Activated CD4-positive, alpha-beta T cell treated with anti-CD3 and anti-CD28 coated beads, Interleukin-2, amount 10 ng/mL, durations not matched to agents 24 days and 14 days (primary cell): ENCODE measurements around the gene TAL2. TPM values are rescaled to one million over a fixed set of nuclear protein-coding genes. Genes with fewer than 3 reads are reported as not detected.

Experiments used
- DNase-seq: peaks from one replicate; pipeline ENCODE4 v3.0.0; 2022
- H3K27ac Mint-ChIP-seq: one replicate; pipeline ENCODE4 v1.8.0; 2022; ENCODE audit warnings: mild to moderate bottlenecking, mixed read lengths
- H3K27me3 Mint-ChIP-seq: one replicate; pipeline ENCODE4 v1.8.0; 2022; ENCODE audit warnings: mixed read lengths
- H3K36me3 Mint-ChIP-seq: one replicate; pipeline ENCODE4 v1.8.0; 2022; ENCODE audit warnings: low read depth, mild to moderate bottlenecking, mixed read lengths
- H3K4me1 Mint-ChIP-seq: one replicate; pipeline ENCODE4 v1.8.0; 2021; ENCODE audit warnings: mixed read lengths
- H3K4me3 Mint-ChIP-seq: one replicate; pipeline ENCODE4 v1.8.0; 2022; ENCODE audit warnings: mild to moderate bottlenecking, moderate library complexity, mixed read lengths
- H3K9me3 Mint-ChIP-seq: one replicate; pipeline ENCODE4 v1.8.0; 2021; ENCODE audit warnings: mixed read lengths
- intact Hi-C: fragments of 100-400 bp; cut with micrococcal nuclease; formaldehyde crosslinking; loops from one replicate; pipeline ENCODE4 v1.15.1; 2023
- total RNA-seq: library from RNA; stranded (reverse); gene quantifications from 2 replicates; pipeline ENCODE4 v1.2.3, GENCODE V29; 2022

The TAL2 gene
- total RNA-seq, 1 donor from 2014 or later: not detected

DNA sequence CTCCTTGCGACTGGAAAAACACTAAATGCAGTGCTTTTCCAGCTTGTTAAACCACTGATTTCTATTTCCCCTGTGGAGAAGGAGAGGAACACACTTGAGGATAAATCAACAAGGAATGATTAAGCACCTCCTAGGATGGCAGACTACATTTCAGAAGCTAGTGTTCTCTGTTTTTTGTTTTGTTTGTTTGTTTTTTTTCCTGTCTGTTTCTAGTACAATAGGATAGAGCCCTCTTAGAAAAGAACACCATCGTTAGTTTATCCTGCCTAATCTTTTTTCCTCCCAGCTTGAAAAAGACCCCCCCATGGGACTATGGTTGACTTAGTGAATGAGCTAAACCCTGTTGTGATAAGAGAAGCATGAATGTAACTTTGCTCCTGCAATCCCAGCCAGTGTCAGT lies 3.9 kb upstream of the TAL2 start:
- no peak for DNase-seq
- Mint-ChIP-seq H3K4me3 (no peak overlapping the region), H3K36me3 (no peaks in the 10 kb centered on the region), H3K9me3 (no peaks in the 10 kb centered on the region), H3K4me1 (peaks cover 11% of the 10 kb centered on the region), H3K27me3 (peaks cover 34% of the 10 kb centered on the region), H3K27ac (no peak overlapping the region)
- intact Hi-C loops: no loop called here

DNA sequence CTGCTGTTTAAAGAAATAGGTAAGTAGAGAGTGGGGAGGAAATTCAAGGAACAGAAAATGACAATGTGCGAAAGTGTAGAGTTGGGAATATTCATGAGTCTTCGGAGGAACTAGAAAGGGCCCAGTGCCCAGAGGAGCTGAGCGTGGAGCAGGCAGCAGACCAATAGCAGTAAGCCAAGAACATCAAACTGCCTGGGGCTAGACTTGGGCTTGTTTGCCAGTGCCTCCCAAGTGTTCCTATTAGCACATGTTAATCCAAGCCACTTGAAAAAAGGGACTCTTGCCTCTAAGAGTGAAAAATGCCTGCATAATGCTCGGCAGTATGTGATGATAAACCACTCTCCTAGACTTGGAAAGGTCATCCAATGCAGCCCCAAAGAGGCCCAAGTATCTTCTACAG lies 1.2 kb upstream of the TAL2 start:
- Mint-ChIP-seq H3K36me3 (no peaks in the 10 kb centered on the region), H3K4me1 (peaks cover 7% of the 10 kb centered on the region), H3K4me3 (no peak overlapping the region), H3K27me3 (peaks cover 22% of the 10 kb centered on the region), H3K9me3 (no peaks in the 10 kb centered on the region), H3K27ac (no peak overlapping the region)
- intact Hi-C loops: no loop called here
- no peak for DNase-seq

DNA sequence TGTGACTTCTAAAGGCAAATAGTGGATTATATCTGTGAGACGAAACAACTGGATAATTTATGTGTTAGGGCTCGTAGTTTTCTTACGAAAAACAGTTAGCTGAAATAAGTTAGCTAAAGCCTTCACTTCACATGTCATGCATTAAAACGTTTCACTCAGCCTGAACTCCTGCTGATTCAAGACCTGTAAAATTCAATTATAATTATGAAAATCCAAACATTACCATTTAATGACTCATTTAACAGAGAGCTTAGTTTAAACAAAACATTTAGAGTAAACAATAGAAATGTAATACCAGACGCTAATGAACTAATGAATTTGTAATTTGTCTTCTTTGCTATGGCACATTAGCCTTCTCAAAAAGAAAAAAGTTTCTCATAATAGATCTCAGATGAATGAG lies 1.7 kb downstream of the TAL2 start:
- Mint-ChIP-seq H3K27ac (no peak overlapping the region), H3K36me3 (no peaks in the 10 kb centered on the region), H3K4me3 (no peak overlapping the region), H3K9me3 (no peaks in the 10 kb centered on the region), H3K4me1 (no peaks in the 10 kb centered on the region), H3K27me3 (peaks cover 11% of the 10 kb centered on the region)
- intact Hi-C loops: no loop called here
- DNase-seq: no peak

DNA sequence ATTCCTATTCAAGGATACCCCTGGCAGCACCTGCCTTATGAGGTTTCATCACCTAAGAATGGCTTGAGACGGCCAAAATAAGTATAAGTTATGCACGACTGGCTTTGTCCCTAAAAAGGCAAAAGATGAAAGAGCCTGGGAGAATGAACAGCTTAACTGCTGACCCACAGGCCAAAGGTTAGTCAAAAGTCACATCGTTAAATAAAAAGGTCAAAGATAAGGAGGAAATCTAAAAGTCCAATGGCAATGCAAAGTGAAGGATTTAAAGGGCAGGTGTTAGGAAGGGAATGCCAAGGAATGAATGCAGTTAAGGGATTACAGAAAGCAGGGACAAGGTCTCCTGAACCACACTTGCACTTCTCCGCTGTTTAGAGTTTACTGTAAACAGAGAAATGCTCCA lies 5.6 kb downstream of the TAL2 start:
- no peaks in the 10 kb centered on the region for H3K36me3 Mint-ChIP-seq
- no peak overlapping the region for H3K27ac Mint-ChIP-seq
- intact Hi-C loops: no loop called here

DNA sequence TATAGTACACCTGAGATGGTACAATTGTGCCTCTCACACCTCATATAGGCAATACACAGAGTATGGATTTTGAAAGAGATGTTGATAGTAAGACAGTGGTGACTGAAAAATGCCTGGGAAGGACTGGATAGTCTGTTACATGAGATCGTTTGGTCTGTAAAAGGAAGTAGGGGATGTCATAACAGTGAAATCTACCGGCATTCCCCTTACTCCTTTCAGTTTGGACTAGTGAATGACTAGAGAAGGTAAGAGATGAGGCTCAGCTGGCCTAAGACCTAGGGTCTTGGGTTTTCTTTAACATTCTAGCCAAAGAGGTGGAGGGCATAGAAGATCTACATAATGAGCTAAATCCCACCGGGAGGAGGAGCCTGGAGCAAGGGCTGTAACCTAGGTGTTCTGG lies 8.1 kb downstream of the TAL2 start:
- H3K36me3 Mint-ChIP-seq: no peaks in the 10 kb centered on the region
- no peaks in the 10 kb centered on the region for H3K4me1 Mint-ChIP-seq
- no peak for DNase-seq
- no peak overlapping the region for H3K4me3 Mint-ChIP-seq
- H3K27ac Mint-ChIP-seq: no peak overlapping the region
- no peaks in the 10 kb centered on the region for H3K9me3 Mint-ChIP-seq
- intact Hi-C loops: no loop called here
- peaks cover 8% of the 10 kb centered on the region for H3K27me3 Mint-ChIP-seq

More for the DNA sequence above, 5.6 kb downstream of the TAL2 start:
- no peaks in the 10 kb centered on the region for H3K4me1 Mint-ChIP-seq
- H3K4me3 Mint-ChIP-seq: no peak overlapping the region
- no peak for DNase-seq
- peaks cover 8% of the 10 kb centered on the region for H3K27me3 Mint-ChIP-seq
- no peaks in the 10 kb centered on the region for H3K9me3 Mint-ChIP-seq

DNA sequence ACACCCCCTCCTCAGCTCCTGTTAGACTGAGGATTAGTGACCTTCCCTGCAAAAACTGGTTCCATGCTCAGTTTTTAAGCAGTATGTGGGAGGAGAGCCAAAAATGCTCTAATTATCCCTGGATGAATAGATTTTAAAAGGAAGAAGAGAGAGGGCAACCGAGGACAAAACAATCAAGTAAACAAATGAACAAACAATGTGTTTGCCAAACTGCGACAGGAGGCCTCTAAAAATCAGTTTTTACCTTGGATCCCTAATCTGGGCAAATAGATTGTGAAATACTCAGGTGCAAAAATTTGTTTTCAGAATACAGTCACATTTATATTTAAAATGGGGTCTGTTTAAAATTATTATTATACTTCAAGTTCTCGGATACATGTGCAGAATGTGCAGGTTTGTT lies 8.5 kb downstream of the TAL2 start:
- Mint-ChIP-seq H3K4me3 (no peak overlapping the region), H3K9me3 (no peaks in the 10 kb centered on the region), H3K27ac (no peak overlapping the region), H3K27me3 (peaks cover 8% of the 10 kb centered on the region), H3K36me3 (no peaks in the 10 kb centered on the region), H3K4me1 (no peaks in the 10 kb centered on the region)
- no peak for DNase-seq
- intact Hi-C loops: no loop called here

DNA sequence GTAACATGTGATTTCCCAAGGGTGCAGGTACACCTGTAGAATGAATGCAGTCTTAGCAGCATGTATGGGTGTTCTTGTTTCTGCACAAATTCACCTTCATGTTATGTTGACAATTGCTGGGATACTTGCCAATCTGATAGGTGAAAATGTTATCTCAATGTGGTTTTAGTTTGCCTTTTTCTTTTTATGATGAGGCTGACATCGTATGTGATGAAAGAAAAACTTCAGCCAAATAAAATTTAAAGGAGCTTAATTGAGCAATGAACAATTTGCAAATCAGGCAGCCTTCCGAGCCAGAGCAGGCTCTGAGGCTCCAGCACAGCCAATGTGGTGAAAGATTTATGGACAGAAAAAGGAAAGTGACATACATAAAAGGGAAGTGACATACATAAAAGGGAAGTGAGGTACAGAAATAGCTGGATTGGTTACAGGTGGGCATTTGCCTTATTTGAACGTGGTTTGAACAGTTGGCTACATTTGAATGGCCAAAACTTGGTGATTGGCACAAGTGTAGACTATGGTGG lies 10.5 kb downstream of the TAL2 start:
- Mint-ChIP-seq H3K27ac (no peak overlapping the region), H3K4me1 (no peaks in the 10 kb centered on the region), H3K4me3 (no peak overlapping the region), H3K36me3 (no peaks in the 10 kb centered on the region), H3K9me3 (no peaks in the 10 kb centered on the region), H3K27me3 (peaks cover 2% of the 10 kb centered on the region)
- intact Hi-C loops: no loop called here
- no peak for DNase-seq

DNA sequence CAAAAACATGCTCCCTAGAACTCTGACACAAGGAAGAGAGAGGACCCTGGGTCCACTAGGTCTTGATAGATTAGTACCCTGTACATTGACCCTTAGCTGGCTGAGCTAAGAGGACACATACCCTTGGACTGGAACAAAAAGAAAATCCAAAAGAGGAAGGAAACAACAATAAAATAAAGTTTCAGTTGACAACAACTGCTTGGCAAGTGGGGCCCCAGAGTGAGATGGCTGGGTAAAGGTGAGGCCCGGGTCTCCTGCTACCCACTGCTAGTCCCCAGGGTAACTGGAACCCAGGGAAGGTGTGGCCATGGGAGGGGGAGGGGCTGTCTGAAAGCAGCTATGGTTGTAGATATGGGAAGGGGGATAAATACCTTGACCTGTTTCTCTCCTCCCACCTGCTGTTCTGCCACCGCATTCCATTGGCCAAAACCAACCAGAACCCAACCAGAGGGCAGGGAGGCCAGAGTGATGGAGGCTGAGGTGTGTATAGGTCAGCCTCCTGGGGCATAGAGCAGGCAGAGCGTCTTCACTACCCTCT lies 11.7 kb downstream of the TAL2 start:
- no peak overlapping the region for H3K27ac Mint-ChIP-seq
- intact Hi-C loops: no loop called here
- H3K27me3 Mint-ChIP-seq: peaks cover 4% of the 10 kb centered on the region
- no peak for DNase-seq
- H3K36me3 Mint-ChIP-seq: no peaks in the 10 kb centered on the region
- no peaks in the 10 kb centered on the region for H3K9me3 Mint-ChIP-seq
- no peaks in the 10 kb centered on the region for H3K4me1 Mint-ChIP-seq
- no peak overlapping the region for H3K4me3 Mint-ChIP-seq

DNA sequence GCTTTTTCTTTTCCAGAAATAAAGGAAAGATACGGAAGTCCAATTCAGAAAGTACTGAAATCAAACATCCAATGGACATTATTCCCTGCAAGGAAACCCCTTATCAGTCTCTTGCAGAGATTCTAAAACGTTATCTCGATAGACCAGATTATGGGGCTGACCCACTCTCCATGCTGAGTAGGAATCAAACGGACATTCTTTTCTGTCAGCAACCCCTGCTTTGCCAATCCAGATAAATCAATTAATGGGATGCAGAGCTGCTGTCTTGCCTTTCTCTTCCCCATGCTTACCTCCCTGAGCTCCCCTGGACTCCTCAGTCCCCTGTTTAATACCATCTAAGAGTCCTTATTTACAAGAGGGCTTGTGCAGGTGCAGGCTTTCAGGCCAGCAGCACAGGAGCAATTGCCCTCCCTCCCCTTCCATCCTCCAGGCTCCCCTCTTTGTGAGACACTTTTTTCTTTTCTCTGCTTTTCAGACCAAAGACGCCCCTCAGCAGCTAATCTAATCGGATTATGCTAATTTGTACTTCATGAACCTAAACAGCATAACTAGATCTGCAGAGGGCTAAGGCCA lies 14.2 kb downstream of the TAL2 start:
- Mint-ChIP-seq H3K27ac (no peak overlapping the region), H3K4me3 (no peak overlapping the region), H3K27me3 (peaks cover 6% of the 10 kb centered on the region), H3K36me3 (no peaks in the 10 kb centered on the region), H3K9me3 (no peaks in the 10 kb centered on the region), H3K4me1 (no peaks in the 10 kb centered on the region)
- no peak for DNase-seq
- intact Hi-C loops: no loop called here

DNA sequence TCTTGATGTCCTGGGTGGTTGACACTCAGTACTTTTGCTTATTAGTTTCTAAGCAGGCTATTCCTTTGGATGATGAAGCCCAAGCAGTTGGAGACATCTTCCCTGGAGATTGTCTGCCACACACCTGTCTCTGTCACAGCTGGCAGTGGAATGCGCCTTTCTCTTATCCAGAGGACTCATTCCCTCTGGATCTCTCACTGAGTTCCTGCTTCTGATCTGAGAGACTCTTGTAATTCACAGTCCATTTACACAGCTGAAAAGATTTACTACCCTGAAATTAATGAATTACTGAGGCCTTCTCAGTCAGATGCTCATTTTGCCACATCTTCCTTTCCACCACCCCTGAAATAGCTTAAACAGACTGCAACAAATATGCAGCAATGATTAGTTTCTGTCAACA lies 15.9 kb downstream of the TAL2 start:
- no peak for DNase-seq
- Mint-ChIP-seq H3K4me1 (no peaks in the 10 kb centered on the region), H3K36me3 (no peaks in the 10 kb centered on the region), H3K9me3 (no peaks in the 10 kb centered on the region), H3K27me3 (peaks cover 6% of the 10 kb centered on the region), H3K4me3 (no peak overlapping the region), H3K27ac (no peak overlapping the region)
- intact Hi-C loops: no loop called here

DNA sequence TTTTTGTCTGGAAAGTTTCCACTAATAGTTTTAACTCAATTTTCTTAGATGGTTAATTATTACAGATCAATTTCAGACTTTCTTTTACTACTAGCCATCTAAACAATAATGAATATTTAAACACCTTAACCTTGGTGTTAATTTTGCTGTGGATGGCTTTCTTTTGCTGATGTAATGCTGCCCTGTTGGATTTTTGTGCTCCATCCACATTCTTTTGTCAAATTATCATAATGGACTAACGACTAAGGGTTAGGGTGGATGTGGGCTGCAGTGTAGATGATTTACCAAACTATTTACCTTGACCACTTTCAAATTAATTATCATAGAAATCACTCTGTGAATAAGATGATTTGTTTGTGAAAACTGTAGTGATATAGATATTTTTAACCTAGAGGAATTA lies 16.5 kb downstream of the TAL2 start:
- no peaks in the 10 kb centered on the region for H3K36me3 Mint-ChIP-seq
- no peaks in the 10 kb centered on the region for H3K4me1 Mint-ChIP-seq
- no peak overlapping the region for H3K4me3 Mint-ChIP-seq
- no peaks in the 10 kb centered on the region for H3K9me3 Mint-ChIP-seq
- DNase-seq: no peak
- H3K27me3 Mint-ChIP-seq: peaks cover 6% of the 10 kb centered on the region
- no peak overlapping the region for H3K27ac Mint-ChIP-seq
- intact Hi-C loops: no loop called here

DNA sequence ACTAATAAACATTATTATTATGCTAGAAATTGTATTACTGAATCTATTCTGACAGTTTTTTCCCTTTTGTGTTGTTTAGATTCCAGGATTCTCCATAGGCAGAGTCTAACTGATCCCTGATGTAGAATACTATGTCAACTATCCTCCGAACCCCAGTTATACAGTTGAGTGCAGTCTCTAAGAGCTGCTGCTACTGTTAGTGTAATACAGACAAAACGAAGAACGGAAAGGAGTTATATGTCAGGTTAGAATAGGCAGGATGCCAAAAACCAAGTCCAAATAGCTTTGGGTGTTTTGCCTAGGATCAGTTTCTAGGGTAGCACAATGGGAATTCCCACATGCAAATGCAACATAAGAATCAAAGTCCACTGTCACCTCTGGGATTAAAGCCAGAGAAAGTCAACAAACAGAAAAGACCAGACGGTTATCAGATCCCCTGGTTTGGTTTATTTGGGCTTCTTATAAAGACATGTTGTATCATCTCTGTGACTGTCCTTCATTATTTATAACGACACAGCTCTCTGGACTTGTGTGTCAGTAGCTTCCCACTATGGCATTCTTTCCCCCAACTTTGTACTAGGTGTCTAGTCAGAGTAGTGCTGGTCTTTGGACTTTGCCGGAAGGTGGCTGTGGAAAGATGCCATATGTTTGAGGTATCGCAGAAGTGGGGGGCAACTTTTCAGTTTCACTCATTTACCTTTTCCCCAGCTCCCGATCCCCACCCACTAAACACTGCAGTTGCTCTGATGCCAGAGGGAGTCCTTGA lies 17.2 kb downstream of the TAL2 start:
- Mint-ChIP-seq H3K9me3 (no peaks in the 10 kb centered on the region), H3K36me3 (no peaks in the 10 kb centered on the region), H3K27ac (no peak overlapping the region), H3K4me1 (no peaks in the 10 kb centered on the region), H3K4me3 (no peak overlapping the region), H3K27me3 (peaks cover 6% of the 10 kb centered on the region)
- intact Hi-C loops: no loop called here
- DNase-seq: no peak

DNA sequence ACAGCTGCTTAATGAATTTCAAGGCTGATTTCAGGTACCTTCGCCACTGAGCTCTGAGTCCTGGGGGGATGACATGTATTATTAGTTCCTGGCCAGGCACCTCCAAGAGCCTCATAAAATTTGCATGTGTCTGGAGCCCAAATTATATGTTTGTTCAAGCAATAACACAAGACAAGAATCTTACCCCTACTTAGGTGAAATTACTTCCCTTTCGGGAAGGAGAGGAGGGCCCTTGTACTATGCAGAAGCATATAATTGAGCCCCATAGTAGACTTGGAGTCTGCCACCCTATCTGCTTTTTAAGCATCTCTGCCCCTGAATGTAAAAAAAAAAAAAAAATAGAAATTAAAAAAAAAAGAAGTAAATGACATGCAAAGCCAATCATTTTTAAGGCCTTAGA lies 19.1 kb downstream of the TAL2 start:
- Mint-ChIP-seq H3K27ac (no peak overlapping the region), H3K4me3 (no peak overlapping the region), H3K4me1 (no peaks in the 10 kb centered on the region), H3K9me3 (no peaks in the 10 kb centered on the region), H3K36me3 (no peaks in the 10 kb centered on the region), H3K27me3 (peaks cover 7% of the 10 kb centered on the region)
- intact Hi-C loops: no loop called here
- no peak for DNase-seq

DNA sequence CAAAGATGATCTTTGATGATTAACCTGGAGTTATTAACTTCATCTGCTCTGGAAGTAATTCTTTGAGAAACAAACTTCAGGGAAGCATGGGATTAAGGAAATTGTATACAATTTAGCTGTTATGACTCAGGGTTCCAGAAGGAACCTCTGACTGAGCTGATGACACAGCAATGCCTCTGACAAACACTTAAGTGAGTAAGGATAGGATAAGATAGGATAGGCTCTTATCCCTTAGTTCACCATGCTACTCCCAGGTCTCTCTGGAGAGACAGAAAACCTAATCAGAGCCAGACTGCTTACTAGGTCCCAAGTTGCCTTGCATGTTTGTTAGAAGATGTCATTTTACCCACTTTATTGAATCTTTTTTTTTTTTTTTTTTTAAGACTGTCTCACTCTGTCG lies 19.5 kb downstream of the TAL2 start:
- peaks cover 7% of the 10 kb centered on the region for H3K27me3 Mint-ChIP-seq
- no peaks in the 10 kb centered on the region for H3K4me1 Mint-ChIP-seq
- no peak overlapping the region for H3K4me3 Mint-ChIP-seq
- H3K27ac Mint-ChIP-seq: no peak overlapping the region
- H3K9me3 Mint-ChIP-seq: no peaks in the 10 kb centered on the region
- DNase-seq: no peak
- intact Hi-C loops: no loop called here
- no peaks in the 10 kb centered on the region for H3K36me3 Mint-ChIP-seq
